PC-3 (cell line): ENCODE results near the gene FREY1.

Experiments
- EZH2 ChIP-seq: fragments of 300-600 bp; sonication (generic); IDR thresholded peaks from one replicate; pipeline ENCODE4 v1.6.1; 2017; ENCODE audit warnings: antibody characterized with exemption, mild to moderate bottlenecking, low read length; ENCODE audit not compliant: unreplicated experiment
- TF ChIP-seq, protein P1 (sequence below): fragments of 300-600 bp; sonication (generic); conservative IDR thresholded peaks from 2 replicates; pipeline ENCODE4 v1.5.1; 2017; ENCODE audit warnings: antibody characterized with exemption, low read depth, mild to moderate bottlenecking, low read length

DNA sequence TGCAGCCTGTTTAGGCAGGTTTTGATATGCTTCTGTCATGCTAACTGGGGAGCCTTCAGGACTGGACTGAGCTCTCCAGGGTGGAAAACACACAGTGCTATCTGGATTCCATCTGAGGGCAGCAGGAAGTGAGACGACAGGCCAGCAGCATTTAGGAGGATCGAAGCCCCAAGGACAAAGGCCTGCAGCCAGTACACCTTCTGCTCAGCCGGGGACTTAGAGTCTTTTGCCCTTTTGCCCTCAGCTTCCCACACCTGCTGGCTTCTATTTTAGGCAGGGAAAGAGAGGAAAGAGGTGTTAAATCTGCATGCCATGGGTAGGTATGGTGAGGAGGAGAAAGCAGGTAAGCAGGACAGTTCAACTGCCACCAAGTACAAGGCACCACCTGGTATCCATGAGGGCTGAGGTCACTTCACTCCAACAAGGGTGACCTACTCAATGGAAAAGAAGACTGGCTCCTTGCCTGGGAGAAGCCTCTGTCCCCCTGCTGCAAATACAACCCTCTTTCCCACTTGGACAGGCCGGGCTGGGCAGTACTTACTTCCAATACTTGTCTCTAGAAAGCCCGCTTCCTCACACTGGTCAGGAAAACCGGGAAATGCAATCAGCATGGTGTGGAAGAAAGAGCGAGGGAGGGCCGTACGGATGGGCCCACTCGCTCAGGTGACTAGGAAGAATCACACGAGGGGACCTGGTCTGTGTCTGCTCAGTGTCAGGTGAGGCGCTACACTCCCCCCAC is 27.7 kb upstream of the FREY1 start:
- TF ChIP-seq, protein P1, sequence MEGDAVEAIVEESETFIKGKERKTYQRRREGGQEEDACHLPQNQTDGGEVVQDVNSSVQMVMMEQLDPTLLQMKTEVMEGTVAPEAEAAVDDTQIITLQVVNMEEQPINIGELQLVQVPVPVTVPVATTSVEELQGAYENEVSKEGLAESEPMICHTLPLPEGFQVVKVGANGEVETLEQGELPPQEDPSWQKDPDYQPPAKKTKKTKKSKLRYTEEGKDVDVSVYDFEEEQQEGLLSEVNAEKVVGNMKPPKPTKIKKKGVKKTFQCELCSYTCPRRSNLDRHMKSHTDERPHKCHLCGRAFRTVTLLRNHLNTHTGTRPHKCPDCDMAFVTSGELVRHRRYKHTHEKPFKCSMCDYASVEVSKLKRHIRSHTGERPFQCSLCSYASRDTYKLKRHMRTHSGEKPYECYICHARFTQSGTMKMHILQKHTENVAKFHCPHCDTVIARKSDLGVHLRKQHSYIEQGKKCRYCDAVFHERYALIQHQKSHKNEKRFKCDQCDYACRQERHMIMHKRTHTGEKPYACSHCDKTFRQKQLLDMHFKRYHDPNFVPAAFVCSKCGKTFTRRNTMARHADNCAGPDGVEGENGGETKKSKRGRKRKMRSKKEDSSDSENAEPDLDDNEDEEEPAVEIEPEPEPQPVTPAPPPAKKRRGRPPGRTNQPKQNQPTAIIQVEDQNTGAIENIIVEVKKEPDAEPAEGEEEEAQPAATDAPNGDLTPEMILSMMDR: no peak
- TF ChIP-seq EZH2: no peak
